ENCODE results near the gene TLE4.

DNA sequence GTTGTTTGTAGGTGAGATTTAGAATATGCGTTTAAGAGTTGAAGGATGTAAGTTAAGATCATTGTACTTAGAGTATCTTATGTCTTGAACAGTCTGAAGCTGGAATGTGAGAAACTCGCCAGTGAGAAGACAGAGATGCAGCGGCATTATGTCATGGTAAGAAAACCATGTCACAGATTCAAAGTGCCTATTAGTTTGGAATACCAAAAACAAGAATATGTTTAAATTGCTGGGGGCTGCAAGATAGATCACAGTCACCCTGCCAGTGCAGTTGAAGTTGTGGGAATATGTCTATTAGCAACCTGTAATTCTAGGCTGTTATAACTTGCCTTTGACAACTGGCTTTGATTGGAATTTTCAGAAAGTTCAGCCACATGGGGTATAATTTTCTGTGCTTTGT is 3.0 kb downstream of the TLE4 start:
- TF ChIP-seq, protein P1, sequence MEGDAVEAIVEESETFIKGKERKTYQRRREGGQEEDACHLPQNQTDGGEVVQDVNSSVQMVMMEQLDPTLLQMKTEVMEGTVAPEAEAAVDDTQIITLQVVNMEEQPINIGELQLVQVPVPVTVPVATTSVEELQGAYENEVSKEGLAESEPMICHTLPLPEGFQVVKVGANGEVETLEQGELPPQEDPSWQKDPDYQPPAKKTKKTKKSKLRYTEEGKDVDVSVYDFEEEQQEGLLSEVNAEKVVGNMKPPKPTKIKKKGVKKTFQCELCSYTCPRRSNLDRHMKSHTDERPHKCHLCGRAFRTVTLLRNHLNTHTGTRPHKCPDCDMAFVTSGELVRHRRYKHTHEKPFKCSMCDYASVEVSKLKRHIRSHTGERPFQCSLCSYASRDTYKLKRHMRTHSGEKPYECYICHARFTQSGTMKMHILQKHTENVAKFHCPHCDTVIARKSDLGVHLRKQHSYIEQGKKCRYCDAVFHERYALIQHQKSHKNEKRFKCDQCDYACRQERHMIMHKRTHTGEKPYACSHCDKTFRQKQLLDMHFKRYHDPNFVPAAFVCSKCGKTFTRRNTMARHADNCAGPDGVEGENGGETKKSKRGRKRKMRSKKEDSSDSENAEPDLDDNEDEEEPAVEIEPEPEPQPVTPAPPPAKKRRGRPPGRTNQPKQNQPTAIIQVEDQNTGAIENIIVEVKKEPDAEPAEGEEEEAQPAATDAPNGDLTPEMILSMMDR (IDR thresholded peaks at IDR 0.05), result no peak
- TF ChIP-seq POLR2AphosphoS5 (IDR thresholded peaks at IDR 0.05) (no peak), POLR2A (IDR thresholded peaks at IDR 0.05) (no peak)
